ENCODE measurements around the gene SP110.

Gene SP110

GRCh38 chr2:230234845-230235244 lies 15.1 kb upstream of the SP110 start:
- TF ChIP-seq CTCF (IDR thresholded peaks at IDR 0.05; ENCODE audit: extremely low read depth, insufficient read depth, missing control alignments), result no peak
- DNase-seq (ENCODE audit: low spot score), result no peak
- in situ Hi-C loops (cut with MboI; ENCODE audit: low pct_unique_long_range_greater_than_20kb, low sequenced_read_pairs, unreplicated experiment), result no loop called here

DNA sequence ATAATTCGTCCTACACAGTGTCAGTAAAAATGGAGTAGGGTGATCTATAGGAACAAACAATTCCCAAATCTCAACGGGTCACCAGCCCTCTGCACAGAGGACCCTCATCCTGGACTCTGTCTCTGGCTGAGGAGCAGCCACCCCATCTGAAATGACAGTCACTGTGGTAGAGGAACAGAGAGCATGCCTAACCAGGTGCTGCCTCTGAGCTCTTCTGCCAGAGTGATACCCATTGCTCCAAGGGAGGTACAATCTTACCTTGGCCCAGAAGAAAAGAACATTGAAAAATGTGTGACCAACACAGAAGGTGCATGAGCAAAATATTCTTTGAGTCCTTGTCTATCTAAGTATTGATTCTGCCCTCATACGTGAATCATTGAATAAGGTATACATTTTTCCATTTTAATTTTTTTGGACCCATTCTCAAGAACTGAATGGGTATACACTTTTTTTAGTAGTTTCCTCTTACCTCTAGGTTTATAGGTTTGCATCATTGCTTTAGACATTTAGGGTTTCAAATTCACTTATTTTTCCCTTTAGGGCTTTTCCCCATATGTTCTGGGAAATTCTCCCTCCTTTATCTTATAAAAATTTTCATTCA lies 14.4 kb upstream of the SP110 start:
- in situ Hi-C loops (cut with MboI; ENCODE audit: low pct_unique_long_range_greater_than_20kb, low sequenced_read_pairs, unreplicated experiment), result no loop called here
- no peak for DNase-seq (ENCODE audit: low spot score)
- no peak for TF ChIP-seq CTCF (IDR thresholded peaks at IDR 0.05; ENCODE audit: extremely low read depth, insufficient read depth, missing control alignments)

GRCh38 chr2:230231251-230231650 lies 11.5 kb upstream of the SP110 start:
- no peak for TF ChIP-seq CTCF (IDR thresholded peaks at IDR 0.05; ENCODE audit: extremely low read depth, insufficient read depth, missing control alignments)
- in situ Hi-C loops (cut with MboI; ENCODE audit: low pct_unique_long_range_greater_than_20kb, low sequenced_read_pairs, unreplicated experiment), result no loop called here
- no peak for DNase-seq (ENCODE audit: low spot score)

GRCh38 chr2:230230496-230231200 lies 10.9 kb upstream of the SP110 start:
- in situ Hi-C loops (cut with MboI; ENCODE audit: low pct_unique_long_range_greater_than_20kb, low sequenced_read_pairs, unreplicated experiment), result no loop called here
- TF ChIP-seq CTCF (IDR thresholded peaks at IDR 0.05; ENCODE audit: extremely low read depth, insufficient read depth, missing control alignments), result no peak
- DNase-seq (ENCODE audit: low spot score), result no peak

DNA sequence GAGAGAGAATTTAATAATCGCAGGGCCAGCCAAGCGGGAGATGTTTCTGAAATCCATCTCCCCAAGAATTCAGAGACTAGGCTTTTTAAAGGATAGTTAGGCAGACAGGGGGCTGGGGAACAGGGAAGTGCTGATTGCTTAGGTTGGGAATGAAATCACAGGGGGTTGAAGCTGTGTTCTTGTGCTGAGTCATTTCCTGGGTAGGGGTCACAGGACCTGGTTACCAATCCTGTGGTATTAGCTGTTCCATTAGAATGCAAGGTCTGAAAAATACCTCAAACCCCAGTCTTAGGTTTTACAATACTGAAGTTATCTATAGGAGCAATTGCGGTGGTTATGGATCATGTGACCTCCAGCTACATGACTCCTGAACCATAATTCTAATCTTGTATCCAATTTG lies 10.3 kb upstream of the SP110 start:
- in situ Hi-C loops (cut with MboI; ENCODE audit: low pct_unique_long_range_greater_than_20kb, low sequenced_read_pairs, unreplicated experiment), result no loop called here

GRCh38 chr2:230227216-230227615 lies 7.4 kb upstream of the SP110 start:
- in situ Hi-C loops (cut with MboI; ENCODE audit: low pct_unique_long_range_greater_than_20kb, low sequenced_read_pairs, unreplicated experiment), result no loop called here
- no peak for TF ChIP-seq CTCF (IDR thresholded peaks at IDR 0.05; ENCODE audit: extremely low read depth, insufficient read depth, missing control alignments)
- DNase-seq (ENCODE audit: low spot score), result no peak

More for the DNA sequence above, 10.3 kb upstream of the SP110 start:
- no peak for DNase-seq (ENCODE audit: low spot score)
- TF ChIP-seq CTCF (IDR thresholded peaks at IDR 0.05; ENCODE audit: extremely low read depth, insufficient read depth, missing control alignments), result no peak
